PC-3 (cell line): Measurements from ENCODE around the gene TEDDM1.

Experiments
- CTCF ChIP-seq: fragments of 300-600 bp; sonication (generic); conservative IDR thresholded peaks from 2 replicates; pipeline ENCODE4 v1.5.1; 2017; ENCODE audit warnings: antibody characterized with exemption, low read depth, mild to moderate bottlenecking, low read length
- EZH2phosphoT487 ChIP-seq: fragments of 300-600 bp; sonication (generic); IDR thresholded peaks from 2 replicates; pipeline ENCODE4 v1.6.1; 2018; ENCODE audit warnings: mild to moderate bottlenecking, antibody characterized with exemption, low read length, borderline replicate concordance

- TF ChIP-seq CTCF, result no peak
- TF ChIP-seq EZH2phosphoT487, result no peak
Observed at GRCh38 chr1:182404781-182405180, 4.3 kb upstream of the TEDDM1 start.
